IMR-90 (cell line): ENCODE data around the gene OVOL3.

Source experiments
- BHLHE40 ChIP-seq: fragments of 150-350 bp; IDR thresholded peaks from 2 replicates; pipeline ENCODE4 v1.6.1; 2016; ENCODE audit warnings: mild to moderate bottlenecking, low read depth, low read length
- CEBPB ChIP-seq: IDR thresholded peaks from 2 replicates; pipeline ENCODE4 v1.6.1; 2012; ENCODE audit warnings: low read depth, low read length, improper control_type of control experiment
- CHD1 ChIP-seq: IDR thresholded peaks from 2 replicates; pipeline ENCODE4 v1.6.1; 2012; ENCODE audit warnings: low read depth, low read length, improper control_type of control experiment
- CTCF ChIP-seq: conservative IDR thresholded peaks from 2 replicates; pipeline ENCODE4 v1.5.1; 2012; ENCODE audit warnings: mild to moderate bottlenecking, low read depth, low read length, improper control_type of control experiment
- FOS ChIP-seq: fragments of 150-350 bp; IDR thresholded peaks from 2 replicates; pipeline ENCODE4 v1.6.1; 2016; ENCODE audit warnings: low read depth, low read length
- MAFK ChIP-seq: IDR thresholded peaks from 2 replicates; pipeline ENCODE4 v1.6.1; 2012; ENCODE audit warnings: low read depth, low read length, improper control_type of control experiment
- MXI1 ChIP-seq: IDR thresholded peaks from 2 replicates; pipeline ENCODE4 v1.6.1; 2012; ENCODE audit warnings: low read depth, mild to moderate bottlenecking, low read length, moderate library complexity, borderline replicate concordance
- NFE2L2 ChIP-seq: fragments of 150-350 bp; IDR thresholded peaks from 2 replicates; pipeline ENCODE4 v1.6.1; 2016; ENCODE audit warnings: low read depth, mild to moderate bottlenecking, low read length
- POLR2A ChIP-seq: IDR thresholded peaks from 2 replicates; pipeline ENCODE4 v1.6.1; 2012; ENCODE audit warnings: mild to moderate bottlenecking, low read depth, low read length
- RAD21 ChIP-seq: IDR thresholded peaks from 2 replicates; pipeline ENCODE4 v1.6.1; 2012; ENCODE audit warnings: low read length, improper control_type of control experiment
- RCOR1 ChIP-seq: IDR thresholded peaks from 2 replicates; pipeline ENCODE4 v1.6.1; 2012; ENCODE audit warnings: mild to moderate bottlenecking, low read length, improper control_type of control experiment; ENCODE audit not compliant: insufficient replicate concordance
- SMC3 ChIP-seq: fragments of 150-350 bp; IDR thresholded peaks from 2 replicates; pipeline ENCODE4 v1.6.1; 2016; ENCODE audit warnings: low read depth, mild to moderate bottlenecking, antibody characterized with exemption, low read length, moderate library complexity
- USF2 ChIP-seq: fragments of 150-350 bp; IDR thresholded peaks from 2 replicates; pipeline ENCODE4 v1.6.1; 2017; ENCODE audit warnings: mild to moderate bottlenecking, antibody characterized with exemption, low read length, low read depth
- TF ChIP-seq, protein P1 (sequence below): fragments of 150-350 bp; IDR thresholded peaks from 2 replicates; pipeline ENCODE4 v1.6.1; 2016; ENCODE audit warnings: low read depth, mild to moderate bottlenecking, low read length, moderate library complexity, borderline replicate concordance

DNA sequence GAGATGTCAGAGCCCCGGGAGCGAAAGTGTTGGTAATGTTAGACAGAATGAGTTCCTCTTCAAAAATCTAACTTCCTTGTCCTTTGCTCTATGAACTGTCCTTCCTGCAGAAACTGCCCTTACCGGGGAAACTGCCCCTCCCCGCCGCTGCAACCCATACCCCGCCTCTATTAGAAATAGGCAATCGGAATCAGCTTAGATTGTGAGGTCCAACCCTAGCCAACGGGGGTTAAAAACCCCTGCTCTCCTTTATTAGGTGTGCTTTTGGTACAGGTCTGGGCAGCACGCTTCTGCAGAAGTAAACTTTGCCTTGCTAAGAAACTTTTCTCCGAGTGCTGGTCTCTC, 17.4 kb downstream of the OVOL3 start:
- no peak for TF ChIP-seq CTCF
- no peak for TF ChIP-seq POLR2A
- no peak for TF ChIP-seq USF2
- no peak for TF ChIP-seq CHD1
- TF ChIP-seq NFE2L2: no peak
- TF ChIP-seq RCOR1: no peak
- no peak for TF ChIP-seq MXI1
- TF ChIP-seq RAD21: no peak
- TF ChIP-seq SMC3: no peak
- no peak for TF ChIP-seq CEBPB
- TF ChIP-seq, protein P1, sequence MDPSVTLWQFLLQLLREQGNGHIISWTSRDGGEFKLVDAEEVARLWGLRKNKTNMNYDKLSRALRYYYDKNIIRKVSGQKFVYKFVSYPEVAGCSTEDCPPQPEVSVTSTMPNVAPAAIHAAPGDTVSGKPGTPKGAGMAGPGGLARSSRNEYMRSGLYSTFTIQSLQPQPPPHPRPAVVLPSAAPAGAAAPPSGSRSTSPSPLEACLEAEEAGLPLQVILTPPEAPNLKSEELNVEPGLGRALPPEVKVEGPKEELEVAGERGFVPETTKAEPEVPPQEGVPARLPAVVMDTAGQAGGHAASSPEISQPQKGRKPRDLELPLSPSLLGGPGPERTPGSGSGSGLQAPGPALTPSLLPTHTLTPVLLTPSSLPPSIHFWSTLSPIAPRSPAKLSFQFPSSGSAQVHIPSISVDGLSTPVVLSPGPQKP: no peak
- no peak for TF ChIP-seq BHLHE40
- TF ChIP-seq MAFK: no peak
- no peak for TF ChIP-seq FOS
